NB4 (cell line): ENCODE data around the gene PSMG3.

Source experiments
- CTCF ChIP-seq: IDR thresholded peaks from one replicate; pipeline ENCODE4 v1.5.1; 2012; ENCODE audit warnings: low read depth, low read length
- MAX ChIP-seq: IDR thresholded peaks from 2 replicates; pipeline ENCODE4 v1.6.1; 2011; ENCODE audit warnings: low read depth, low read length
- MYC ChIP-seq: IDR thresholded peaks from 2 replicates; pipeline ENCODE4 v1.6.1; 2011; ENCODE audit warnings: low read depth, low read length
- POLR2A ChIP-seq: IDR thresholded peaks from 2 replicates; pipeline ENCODE4 v1.6.1; 2011; ENCODE audit warnings: mild to moderate bottlenecking; ENCODE audit not compliant: insufficient read length; ENCODE audit errors: extremely low read depth

- TF ChIP-seq CTCF (no peak), POLR2A (peak; percentile 12), MAX (peak; percentile 92), MYC (peak; percentile 95)
Measured at GRCh38 chr7:1532456-1533254, 37.2 kb downstream of the PSMG3 start.
